GM10847 (cell line): Measurements from ENCODE around the gene RPS21.

Source experiments
- POLR2A ChIP-seq: IDR thresholded peaks from 2 replicates; pipeline ENCODE4 v1.6.1; 2011; ENCODE audit not compliant: insufficient read length; ENCODE audit errors: extremely low read depth

Gene RPS21

DNA sequence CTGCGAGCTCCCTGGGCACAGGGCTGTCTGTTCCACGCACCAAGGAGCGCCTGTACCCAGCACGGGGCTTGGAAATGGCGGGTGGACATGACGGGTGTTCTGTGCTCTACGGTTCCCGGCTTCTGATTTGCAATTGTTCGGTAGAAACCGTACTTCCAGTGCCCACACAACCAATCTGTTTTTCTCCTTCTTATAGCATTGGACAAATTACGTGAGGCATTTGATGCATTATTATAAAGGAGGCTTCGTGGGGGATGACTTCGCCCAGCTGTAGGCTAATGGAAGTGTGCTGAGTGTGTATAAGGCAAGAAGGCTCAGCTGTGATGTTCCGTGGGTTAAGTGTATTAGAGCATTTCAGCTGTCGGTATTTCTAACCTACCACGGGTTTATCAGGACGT lies 9.8 kb upstream of the RPS21 start:
- no peak for TF ChIP-seq POLR2A

DNA sequence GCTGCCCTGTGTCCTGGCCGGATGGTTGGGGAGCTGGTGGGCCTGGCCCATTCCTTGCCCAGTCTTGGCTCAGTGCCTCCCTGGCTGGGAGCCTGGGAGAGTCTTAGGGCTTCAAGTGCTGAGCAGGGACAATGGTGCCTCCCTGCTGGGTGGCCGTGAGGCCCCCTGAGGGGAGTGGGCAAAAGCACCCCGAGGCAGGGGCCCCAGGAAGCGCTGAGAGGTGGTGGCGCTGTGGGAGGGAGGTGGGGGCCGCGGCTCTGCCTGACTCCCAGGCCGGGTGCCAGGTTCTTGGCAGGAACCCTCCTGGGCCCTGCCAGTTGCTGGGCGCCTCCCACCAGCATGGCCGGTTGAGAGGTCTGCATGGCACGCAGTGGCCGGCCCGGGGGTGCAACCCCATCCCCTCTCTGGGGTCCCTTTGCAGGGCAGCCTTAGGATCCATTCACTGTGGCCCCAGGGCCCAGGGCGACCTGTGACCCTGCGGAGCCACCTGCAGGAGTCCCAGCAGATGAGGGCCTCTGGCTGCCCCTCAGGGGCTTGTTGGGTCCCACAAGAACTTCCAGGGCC lies 9.2 kb upstream of the RPS21 start:
- TF ChIP-seq POLR2A, result no peak

GRCh38 chr20:62378215-62378614 lies 8.7 kb upstream of the RPS21 start:
- TF ChIP-seq POLR2A, result no peak

DNA sequence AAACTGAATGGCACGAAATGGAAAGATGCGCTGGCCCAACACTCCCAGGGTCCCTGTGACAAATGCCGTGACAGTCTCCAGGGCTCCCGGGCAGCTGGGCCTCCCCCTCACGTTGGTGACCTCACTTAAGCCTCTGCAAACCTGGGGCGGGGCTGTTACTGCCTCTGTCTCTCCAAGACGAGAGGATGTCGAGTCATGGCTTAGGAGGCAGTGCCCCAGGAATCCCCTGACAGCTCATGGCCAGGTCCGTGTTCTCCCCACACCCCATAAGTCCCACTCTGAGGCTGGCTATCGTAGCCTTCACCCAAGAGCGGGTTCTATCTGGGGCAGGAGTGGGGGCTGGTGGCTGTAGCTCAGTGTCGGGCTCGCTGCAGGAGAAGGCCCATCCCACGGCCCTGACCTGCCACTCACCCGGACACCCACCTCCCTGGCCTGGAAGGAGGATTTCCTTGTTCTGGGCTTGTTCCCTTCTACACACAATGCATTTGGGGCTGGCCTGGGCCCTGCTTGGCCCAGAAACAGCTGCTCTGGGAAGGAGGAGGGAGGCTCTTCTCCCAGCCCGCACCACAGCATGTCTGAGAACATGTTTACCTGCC lies 5.6 kb upstream of the RPS21 start:
- TF ChIP-seq POLR2A, result no peak

DNA sequence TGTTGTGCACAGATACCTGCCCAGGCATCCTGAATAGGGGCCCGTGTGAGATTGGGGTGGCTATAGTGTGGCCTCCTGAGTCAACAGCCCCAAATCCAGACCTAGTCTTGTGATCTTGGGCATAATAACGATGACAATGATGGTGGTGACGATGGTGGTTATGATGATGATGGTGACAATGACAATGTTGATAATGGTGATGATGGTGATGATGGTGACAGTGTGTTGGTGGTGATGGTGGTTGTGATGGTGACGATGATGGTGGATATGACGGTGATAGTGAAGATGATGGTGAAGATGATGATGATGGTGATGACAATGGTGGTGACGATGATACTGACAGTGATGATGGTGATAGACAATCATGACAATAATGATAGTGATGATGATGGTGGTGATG lies 5.1 kb upstream of the RPS21 start:
- no peak for TF ChIP-seq POLR2A

- no peak for TF ChIP-seq POLR2A
These were observed 4.4 kb upstream of the RPS21 start for GRCh38 chr20:62382306-62383198.

GRCh38 chr20:62387219-62387913 lies 463 bp downstream of the RPS21 start:
- no peak for TF ChIP-seq POLR2A

GRCh38 chr20:62387933-62388635 lies 1.2 kb downstream of the RPS21 start:
- no peak for TF ChIP-seq POLR2A

DNA sequence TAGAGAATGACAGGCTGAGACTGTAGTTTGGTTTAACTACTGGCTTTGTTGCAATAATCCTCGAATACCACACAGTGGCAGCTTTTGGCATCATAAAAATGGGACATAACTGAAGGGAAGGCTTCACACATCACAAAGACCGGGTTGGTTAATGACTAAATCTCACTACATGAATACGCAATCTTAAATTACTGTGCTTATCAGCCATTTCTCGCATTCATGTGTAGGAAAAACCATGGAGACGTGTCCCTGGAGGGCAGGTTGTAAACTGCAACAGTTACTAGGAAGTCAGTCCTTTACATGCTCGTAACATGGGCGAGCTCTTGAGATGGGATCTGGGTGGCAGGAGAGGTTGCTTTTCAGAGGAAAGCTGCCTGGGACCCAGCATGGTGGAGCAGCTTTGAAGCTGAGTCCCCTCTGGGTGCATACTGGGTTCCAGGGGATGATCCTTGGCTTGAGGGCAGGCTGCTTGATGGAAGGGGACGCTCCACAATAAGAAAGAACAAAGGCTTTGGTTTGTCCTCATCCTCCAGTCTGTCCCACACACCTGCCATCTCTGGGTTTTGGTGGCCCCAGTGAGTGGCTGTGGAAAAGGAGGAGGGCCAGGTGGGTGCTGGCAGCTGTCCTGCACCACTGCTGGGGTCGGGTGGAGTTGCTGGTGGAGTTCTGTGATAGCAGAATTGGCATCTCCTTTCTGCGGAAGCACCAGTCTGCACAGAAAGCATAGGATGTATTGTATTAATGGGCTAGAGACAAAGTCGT lies 2.1 kb downstream of the RPS21 start:
- TF ChIP-seq POLR2A, result no peak

- no peak for TF ChIP-seq POLR2A
These were observed 2.7 kb downstream of the RPS21 start for GRCh38 chr20:62389601-62390087.

DNA sequence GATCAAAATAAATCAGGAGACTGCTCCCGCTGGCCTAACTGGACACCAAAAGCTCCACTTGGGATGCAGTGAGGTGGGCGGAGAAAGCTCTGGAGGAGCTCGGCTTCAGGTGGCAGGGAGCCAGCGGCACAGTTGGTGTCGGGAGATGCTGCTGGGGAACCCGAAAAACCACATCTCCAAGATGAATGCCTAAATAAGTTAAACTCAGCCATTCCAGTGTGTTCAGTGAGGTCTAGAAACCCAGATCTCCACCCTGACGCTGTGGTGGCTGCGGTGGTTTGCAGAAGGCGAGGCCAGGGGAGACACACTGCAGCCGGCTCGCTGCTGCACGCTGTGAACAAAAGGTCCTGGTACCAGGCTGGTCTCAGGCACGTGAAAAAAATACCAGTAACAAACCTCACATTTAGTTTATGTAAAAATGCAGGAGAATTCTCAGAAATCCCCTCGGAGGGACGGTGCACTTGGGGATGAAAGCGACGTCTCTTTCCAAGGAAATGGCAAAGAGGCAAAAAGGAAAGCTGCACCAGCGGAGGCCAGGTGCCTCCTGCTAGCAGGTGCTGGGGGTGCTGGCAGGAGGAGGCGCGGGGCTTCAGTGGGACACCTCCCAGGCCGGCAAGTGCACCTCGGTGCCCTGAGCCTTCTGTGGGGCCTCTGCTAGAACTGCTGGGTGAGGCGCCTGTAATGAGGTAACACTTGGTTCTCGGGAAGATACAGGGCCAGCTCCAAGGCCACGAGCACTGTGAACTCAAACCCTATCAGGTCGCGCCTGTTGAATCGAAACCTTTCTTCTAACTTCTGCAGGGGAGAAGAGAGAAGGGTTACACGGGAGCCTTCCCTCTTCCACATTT lies 3.6 kb downstream of the RPS21 start:
- no peak for TF ChIP-seq POLR2A

GRCh38 chr20:62391165-62392076 lies 4.5 kb downstream of the RPS21 start:
- no peak for TF ChIP-seq POLR2A
